Measurements from ENCODE around the gene PROM2. TPM values are rescaled to one million over a fixed set of nuclear protein-coding genes. Genes with fewer than 3 reads are reported as not detected.

PROM2 gene
- total RNA-seq, 1 donor from 2014 or later = 5.1 TPM

DNA sequence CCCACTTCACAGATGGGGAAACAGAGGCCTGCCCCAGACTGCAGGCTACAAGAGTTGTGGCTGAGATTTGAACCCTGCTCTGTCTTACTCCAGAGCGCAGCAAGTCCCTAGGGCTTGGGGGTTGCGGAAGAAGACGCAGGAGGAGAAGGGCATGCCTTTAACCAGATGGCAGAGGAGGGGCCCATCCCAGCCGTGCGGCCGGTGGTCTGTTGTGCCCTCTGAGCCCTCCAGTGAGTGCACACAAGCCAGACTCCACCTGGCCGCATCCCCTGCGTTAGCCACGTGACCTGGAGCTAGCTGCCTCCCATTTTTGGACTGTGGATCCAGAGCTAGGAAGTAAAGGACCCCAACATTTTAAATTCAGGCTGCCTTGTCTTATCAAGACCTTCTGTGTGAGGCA lies 25.7 kb downstream of the PROM2 start:
- TF ChIP-seq, protein P1, sequence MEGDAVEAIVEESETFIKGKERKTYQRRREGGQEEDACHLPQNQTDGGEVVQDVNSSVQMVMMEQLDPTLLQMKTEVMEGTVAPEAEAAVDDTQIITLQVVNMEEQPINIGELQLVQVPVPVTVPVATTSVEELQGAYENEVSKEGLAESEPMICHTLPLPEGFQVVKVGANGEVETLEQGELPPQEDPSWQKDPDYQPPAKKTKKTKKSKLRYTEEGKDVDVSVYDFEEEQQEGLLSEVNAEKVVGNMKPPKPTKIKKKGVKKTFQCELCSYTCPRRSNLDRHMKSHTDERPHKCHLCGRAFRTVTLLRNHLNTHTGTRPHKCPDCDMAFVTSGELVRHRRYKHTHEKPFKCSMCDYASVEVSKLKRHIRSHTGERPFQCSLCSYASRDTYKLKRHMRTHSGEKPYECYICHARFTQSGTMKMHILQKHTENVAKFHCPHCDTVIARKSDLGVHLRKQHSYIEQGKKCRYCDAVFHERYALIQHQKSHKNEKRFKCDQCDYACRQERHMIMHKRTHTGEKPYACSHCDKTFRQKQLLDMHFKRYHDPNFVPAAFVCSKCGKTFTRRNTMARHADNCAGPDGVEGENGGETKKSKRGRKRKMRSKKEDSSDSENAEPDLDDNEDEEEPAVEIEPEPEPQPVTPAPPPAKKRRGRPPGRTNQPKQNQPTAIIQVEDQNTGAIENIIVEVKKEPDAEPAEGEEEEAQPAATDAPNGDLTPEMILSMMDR (conservative IDR thresholded peaks at IDR 0.05; ENCODE audit: low read depth, low read length) = no peak
- no peak overlapping the region for H3K4me3 ChIP-seq (ENCODE audit: low read depth, low read length)
- no peak for DNase-seq (ENCODE audit: low read depth)

DNA sequence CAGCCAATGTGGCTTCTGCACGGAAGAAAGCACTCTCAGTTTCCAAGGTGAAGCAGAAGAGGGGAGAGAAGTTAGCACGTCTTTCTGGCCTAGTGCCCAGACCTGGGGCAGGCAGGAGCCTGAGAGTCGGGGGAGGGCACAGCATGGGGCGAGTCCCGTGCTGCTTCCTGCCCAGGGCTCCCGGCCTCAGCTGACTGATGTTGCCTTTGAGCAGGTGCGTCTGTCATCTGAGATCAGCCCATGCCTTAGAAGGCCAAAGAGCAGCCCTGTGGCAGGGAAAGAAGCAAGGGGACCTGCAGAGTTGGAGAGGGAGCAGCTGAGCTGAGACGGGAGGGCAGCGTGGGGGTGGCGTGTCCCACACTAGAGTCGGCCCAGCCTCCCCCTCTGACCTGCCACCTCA lies 26.2 kb downstream of the PROM2 start:
- TF ChIP-seq, protein P1 (conservative IDR thresholded peaks at IDR 0.05; ENCODE audit: low read depth, low read length) = no peak
- no peak for DNase-seq (ENCODE audit: low read depth)
- H3K4me3 ChIP-seq (ENCODE audit: low read depth, low read length) = no peak overlapping the region

DNA sequence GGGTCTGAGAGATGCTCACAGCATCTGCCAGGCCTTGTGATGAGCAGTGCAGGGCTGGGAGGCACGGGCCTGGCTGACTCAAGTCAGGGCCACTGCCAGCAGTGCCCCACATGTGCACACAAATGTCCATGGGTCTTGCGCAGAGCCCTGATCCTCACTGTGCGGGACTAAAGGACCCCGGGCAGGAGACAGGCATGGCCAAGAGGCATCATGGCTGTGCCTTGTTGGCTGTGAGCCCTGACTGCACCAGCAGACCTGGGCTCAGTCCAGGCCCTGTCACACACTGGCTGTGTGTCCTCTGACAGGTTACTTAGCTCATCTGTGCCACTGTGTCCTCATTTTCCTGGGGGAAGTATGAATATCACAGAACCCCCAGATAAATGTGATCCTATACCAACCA lies 26.9 kb downstream of the PROM2 start:
- no peak overlapping the region for H3K4me3 ChIP-seq (ENCODE audit: low read depth, low read length)
- DNase-seq (ENCODE audit: low read depth) = no peak
- TF ChIP-seq, protein P1 (conservative IDR thresholded peaks at IDR 0.05; ENCODE audit: low read depth, low read length) = no peak

DNA sequence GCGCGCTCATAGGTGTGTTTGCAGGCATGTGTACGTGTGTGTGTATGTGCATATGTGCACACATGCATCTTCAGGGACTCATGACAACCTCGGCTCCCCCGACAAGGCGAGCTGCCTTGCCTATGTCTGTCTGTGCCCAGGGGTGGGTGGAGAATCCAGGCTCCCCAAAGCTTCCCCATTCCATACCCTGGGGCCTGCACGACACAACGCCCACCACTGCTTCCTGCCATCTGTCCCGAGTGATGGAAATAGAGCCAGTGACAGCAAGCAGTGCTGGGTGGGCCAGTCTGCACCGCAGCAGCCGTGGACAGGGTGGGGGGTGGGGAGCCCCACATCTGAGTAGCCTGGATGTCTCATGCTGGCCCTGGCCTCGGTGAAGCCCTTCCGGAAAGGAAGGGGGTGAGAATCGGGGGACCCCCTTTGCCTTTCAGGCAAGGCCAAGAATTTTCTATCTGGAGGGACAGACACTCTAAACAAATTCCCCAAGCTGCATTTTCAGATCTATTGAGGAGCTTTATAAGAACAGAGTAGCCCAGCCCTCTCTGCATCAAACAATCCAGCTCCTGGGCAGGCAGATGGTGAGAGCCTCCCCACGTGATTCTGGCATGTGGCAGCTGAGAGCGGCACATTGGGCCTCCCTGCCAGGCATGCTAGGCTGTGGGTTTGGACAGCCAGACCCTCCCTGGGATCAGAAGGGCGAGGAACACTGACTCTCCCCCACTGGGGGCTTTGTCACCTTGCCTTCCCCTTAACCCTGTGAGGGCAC lies 27.8 kb downstream of the PROM2 start:
- H3K4me3 ChIP-seq (ENCODE audit: low read depth, low read length) = no peak overlapping the region
- TF ChIP-seq, protein P1 (conservative IDR thresholded peaks at IDR 0.05; ENCODE audit: low read depth, low read length) = no peak
- no peak for DNase-seq (ENCODE audit: low read depth)

DNA sequence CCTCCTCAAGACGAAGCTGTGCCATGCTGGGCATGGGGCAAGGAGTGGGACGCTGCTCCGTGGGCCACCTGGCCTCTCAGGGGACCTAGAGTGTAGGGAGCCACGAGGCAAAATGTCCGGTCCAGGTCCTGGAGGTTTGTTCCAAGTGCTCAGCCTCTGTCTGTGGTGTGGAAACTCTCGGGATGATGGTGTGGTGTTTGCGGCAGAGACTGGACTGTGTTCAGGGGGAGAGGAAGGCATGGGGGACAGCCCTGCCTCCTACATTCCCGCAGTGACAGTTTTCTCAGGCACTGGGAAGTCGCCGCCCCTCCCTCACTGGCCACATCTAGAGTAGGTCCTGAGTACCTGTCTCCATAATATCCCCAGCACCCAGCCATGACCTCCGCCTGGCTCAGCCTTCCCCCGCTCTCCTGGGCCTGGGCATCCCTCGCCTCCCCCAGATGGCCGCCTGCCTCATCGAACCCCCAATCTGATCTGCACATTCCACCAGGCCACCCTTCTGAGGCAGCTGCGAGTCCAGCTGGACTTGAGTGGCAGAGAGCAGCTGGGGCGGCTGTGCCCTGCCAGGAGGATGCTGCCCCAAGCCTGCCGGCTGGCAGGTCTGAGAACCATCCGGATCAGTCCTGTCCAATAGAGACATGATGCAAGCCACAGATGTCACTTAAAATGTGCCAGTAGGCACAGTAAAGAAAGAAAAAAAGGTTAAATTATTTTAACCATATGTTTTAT lies 29.1 kb downstream of the PROM2 start:
- DNase-seq (ENCODE audit: low read depth) = no peak
- no peak overlapping the region for H3K4me3 ChIP-seq (ENCODE audit: low read depth, low read length)
- TF ChIP-seq, protein P1 (conservative IDR thresholded peaks at IDR 0.05; ENCODE audit: low read depth, low read length) = no peak

DNA sequence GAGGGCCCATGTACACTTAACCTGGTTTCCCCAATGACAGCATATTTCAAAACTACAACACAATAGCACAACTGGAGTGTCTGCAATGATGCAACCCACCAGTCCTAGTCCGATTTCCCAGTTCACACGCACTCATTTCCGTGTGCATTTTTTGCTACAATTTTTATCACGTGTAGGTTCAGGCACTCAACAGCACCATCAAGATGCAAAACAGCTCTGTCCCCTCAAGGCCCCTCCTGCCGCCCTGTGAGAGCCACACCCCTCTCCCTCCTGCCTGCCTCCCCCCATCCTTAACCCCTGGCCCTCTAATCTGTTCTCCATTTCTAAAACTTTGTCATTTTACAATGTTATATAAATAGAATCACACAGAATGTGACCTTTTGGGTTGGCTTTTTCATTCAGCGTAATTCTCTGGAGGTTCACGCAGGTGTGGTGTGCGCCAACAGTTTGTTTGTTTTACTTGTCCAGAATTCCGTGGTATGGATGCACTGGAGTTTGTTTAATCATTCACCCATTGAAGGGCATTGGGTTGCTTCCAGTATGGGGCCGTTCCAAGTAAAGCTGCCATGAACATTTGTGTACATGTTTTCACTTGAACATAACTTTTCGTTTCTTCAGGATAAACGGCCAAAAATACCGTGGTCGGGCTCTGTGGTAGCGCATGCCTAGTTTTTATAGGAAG lies 31.3 kb downstream of the PROM2 start:
- H3K4me3 ChIP-seq (ENCODE audit: low read depth, low read length) = no peak overlapping the region
- DNase-seq (ENCODE audit: low read depth) = no peak
- TF ChIP-seq, protein P1 (conservative IDR thresholded peaks at IDR 0.05; ENCODE audit: low read depth, low read length) = no peak

Data from epithelial cell of proximal tubule (primary cell).